ENCODE measurements around the gene ARHGEF7. TPM values are rescaled to one million over a fixed set of nuclear protein-coding genes. Genes with fewer than 3 reads are reported as not detected.

The ARHGEF7 gene
- polyA plus RNA-seq, 1 experiment: 40.3 TPM

GRCh38 chr13:111241862-111242261 lies 126.8 kb downstream of the ARHGEF7 start:
- DNase-seq (ENCODE audit: low read depth, low spot score): no peak
- ChIA-PET POLR2A (no interaction called here), CTCF (interaction anchor here (1.2 kb wide), 1 partner anchor 174 kb away, joined by 6 read pairs; no protein-coding TSS in a partner anchor)
- Histone ChIP-seq H3K27me3 (ENCODE audit: control insufficient read depth, insufficient read depth, low read length) (no peaks in the 10 kb centered on the region), H3K9me3 (ENCODE audit: control insufficient read depth, insufficient read depth, low read length) (no peaks in the 10 kb centered on the region), H3K27ac (ENCODE audit: low read depth, low read length) (no peak overlapping the region), H3K4me3 (ENCODE audit: low read depth, low read length) (no peak overlapping the region)
- no peak for TF ChIP-seq CTCF (IDR thresholded peaks at IDR 0.05; ENCODE audit: low read depth, low read length)

DNA sequence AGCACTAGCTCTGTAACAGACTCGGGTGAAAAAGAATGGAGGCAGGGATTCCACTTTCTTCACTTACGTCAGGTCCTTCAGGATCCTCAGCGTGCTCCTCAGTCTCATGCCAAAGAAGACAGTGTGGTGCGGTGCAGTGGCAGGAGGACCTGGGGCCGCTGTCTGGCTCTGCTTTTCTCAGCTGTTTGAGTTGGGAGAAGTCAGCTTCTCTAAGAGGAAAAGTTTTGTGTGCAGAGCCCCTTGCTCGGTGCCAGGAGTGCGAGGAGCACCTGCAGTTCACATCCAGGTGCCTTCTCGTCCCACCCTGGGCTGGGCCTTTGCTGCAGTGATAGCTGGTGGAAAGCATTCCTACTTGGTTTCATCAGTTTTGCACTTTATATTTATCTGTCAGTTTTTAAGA lies 127.5 kb downstream of the ARHGEF7 start:
- H3K27me3 ChIP-seq (ENCODE audit: control insufficient read depth, insufficient read depth, low read length): no peaks in the 10 kb centered on the region
- no peak overlapping the region for H3K27ac ChIP-seq (ENCODE audit: low read depth, low read length)
- ChIA-PET POLR2A (no interaction called here), CTCF (no interaction called here)
- no peak for DNase-seq (ENCODE audit: low read depth, low spot score)
- no peak for TF ChIP-seq CTCF (IDR thresholded peaks at IDR 0.05; ENCODE audit: low read depth, low read length)
- H3K4me3 ChIP-seq (ENCODE audit: low read depth, low read length): no peak overlapping the region
- no peaks in the 10 kb centered on the region for H3K9me3 ChIP-seq (ENCODE audit: control insufficient read depth, insufficient read depth, low read length)

- Histone ChIP-seq H3K9me3 (ENCODE audit: control insufficient read depth, insufficient read depth, low read length) (no peaks in the 10 kb centered on the region), H3K4me3 (ENCODE audit: low read depth, low read length) (no peak overlapping the region), H3K27ac (ENCODE audit: low read depth, low read length) (no peak overlapping the region), H3K27me3 (ENCODE audit: control insufficient read depth, insufficient read depth, low read length) (no peaks in the 10 kb centered on the region)
- TF ChIP-seq CTCF (IDR thresholded peaks at IDR 0.05; ENCODE audit: low read depth, low read length): no peak
- POLR2A ChIA-PET: no interaction called here
- CTCF ChIA-PET: no interaction called here
- DNase-seq (ENCODE audit: low read depth, low spot score): no peak
Measured at GRCh38 chr13:111243981-111244380, 128.9 kb downstream of the ARHGEF7 start.

DNA sequence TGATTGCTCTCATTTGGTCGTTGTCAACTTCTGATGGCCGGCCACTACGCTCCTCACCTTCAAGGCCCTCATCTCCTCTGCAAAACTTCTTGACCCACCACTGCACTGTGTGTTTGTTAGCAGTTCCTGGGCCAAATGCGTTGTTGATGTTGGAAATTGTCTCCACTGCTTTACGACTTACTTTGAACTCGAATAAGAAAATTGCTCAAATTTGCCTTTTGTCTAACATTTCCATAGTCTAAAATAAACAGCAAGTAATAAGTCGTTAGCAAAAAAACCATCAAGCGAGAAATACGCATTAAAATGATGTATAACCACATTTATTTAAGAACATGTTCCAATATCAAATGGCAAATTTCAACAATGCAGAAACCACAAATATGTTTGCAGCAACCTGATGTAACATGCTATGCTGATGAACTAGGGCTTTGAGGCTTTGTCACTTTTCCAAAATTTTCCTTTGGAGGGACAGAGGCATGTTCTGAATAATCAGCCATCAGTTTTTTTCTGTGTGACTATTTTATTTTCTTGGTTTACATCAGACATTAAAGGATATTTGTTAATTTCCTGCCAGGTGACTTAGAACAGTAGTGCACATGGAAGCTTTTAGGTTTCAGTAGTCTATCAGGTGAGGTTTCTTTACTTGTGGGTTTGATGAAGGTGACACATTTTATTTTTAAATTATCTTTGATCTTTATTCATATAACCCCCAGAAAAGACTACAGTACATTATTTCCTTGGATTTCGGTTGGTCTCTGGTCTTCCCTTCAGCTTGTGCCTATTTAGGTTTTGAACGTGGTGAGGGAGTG lies 130.7 kb downstream of the ARHGEF7 start:
- Histone ChIP-seq H3K27me3 (ENCODE audit: control insufficient read depth, insufficient read depth, low read length) (no peaks in the 10 kb centered on the region), H3K9me3 (ENCODE audit: control insufficient read depth, insufficient read depth, low read length) (no peaks in the 10 kb centered on the region), H3K27ac (ENCODE audit: low read depth, low read length) (no peak overlapping the region), H3K4me3 (ENCODE audit: low read depth, low read length) (no peak overlapping the region)
- ChIA-PET CTCF (no interaction called here), POLR2A (no interaction called here)
- TF ChIP-seq CTCF (IDR thresholded peaks at IDR 0.05; ENCODE audit: low read depth, low read length): no peak
- DNase-seq (ENCODE audit: low read depth, low spot score): no peak

- ChIA-PET POLR2A (no interaction called here), CTCF (no interaction called here)
- no peak for TF ChIP-seq CTCF (IDR thresholded peaks at IDR 0.05; ENCODE audit: low read depth, low read length)
- Histone ChIP-seq H3K27me3 (ENCODE audit: control insufficient read depth, insufficient read depth, low read length) (no peaks in the 10 kb centered on the region), H3K4me3 (ENCODE audit: low read depth, low read length) (no peak overlapping the region), H3K9me3 (ENCODE audit: control insufficient read depth, insufficient read depth, low read length) (no peaks in the 10 kb centered on the region), H3K27ac (ENCODE audit: low read depth, low read length) (no peak overlapping the region)
- no peak for DNase-seq (ENCODE audit: low read depth, low spot score)
Measured at GRCh38 chr13:111247552-111247951, 132.4 kb downstream of the ARHGEF7 start.

Measured in AG04450 (cell line).